Measurements from ENCODE around the gene CLDN6. TPM values are rescaled to one million over a fixed set of nuclear protein-coding genes. Genes with fewer than 3 reads are reported as not detected.

Gene CLDN6
- total RNA-seq, 1 donor from 2014 or later = 0.32 TPM

DNA sequence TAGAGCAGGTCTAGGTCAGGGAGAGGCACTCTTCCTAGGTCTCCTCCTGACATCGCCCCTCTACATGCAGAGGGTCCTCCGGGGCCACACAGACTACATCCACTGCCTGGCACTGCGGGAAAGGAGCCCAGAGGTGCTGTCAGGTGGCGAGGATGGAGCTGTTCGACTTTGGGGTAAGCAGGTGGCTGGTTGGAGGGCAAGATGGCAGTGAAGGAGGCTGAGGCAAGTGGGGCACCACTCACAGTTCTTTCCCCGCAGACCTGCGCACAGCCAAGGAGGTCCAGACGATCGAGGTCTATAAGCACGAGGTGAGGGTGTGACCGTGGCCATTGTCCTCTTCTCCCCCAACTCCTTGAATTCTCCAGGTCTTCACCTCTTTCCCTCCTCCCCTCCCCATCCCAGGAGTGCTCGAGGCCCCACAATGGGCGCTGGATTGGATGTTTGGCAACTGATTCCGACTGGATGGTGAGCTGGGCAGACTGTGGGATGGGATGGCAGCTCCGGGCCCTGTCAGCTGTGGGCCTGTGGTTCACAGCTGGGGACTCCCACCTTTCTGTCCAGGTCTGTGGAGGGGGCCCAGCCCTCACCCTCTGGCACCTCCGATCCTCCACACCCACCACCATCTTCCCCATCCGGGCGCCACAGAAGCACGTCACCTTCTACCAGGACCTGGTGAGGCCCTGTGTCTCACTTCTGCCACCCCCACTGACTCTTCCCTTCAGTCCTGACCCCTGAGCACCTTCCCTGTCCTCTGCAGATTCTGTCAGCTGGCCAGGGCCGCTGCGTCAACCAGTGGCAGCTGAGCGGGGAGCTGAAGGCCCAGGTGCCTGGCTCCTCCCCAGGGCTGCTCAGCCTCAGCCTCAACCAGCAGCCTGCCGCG is 8.9 kb upstream of the CLDN6 start:
- H3K4me3 Mint-ChIP-seq (ENCODE audit: unreplicated experiment) = no peak overlapping the region
- peaks cover 2% of the 10 kb centered on the region for H3K36me3 Mint-ChIP-seq (ENCODE audit: unreplicated experiment)

GRCh38 chr16:3026003-3026378 is 8.0 kb upstream of the CLDN6 start:
- H3K36me3 Mint-ChIP-seq (ENCODE audit: unreplicated experiment) = peaks cover 2% of the 10 kb centered on the region
- H3K4me1 Mint-ChIP-seq (ENCODE audit: unreplicated experiment) = peaks cover 27% of the 10 kb centered on the region
- H3K27me3 Mint-ChIP-seq (ENCODE audit: unreplicated experiment) = no peaks in the 10 kb centered on the region
- H3K27ac Mint-ChIP-seq (ENCODE audit: unreplicated experiment) = no peak overlapping the region
- no peak for TF ChIP-seq CTCF (IDR thresholded peaks at IDR 0.05)
- no peaks in the 10 kb centered on the region for H3K9me3 Mint-ChIP-seq (ENCODE audit: unreplicated experiment)
- H3K4me3 Mint-ChIP-seq (ENCODE audit: unreplicated experiment) = no peak overlapping the region
- no peak for DNase-seq (ENCODE audit: extremely low spot score, unreplicated experiment)

More for the DNA sequence above, 8.9 kb upstream of the CLDN6 start:
- Mint-ChIP-seq H3K4me1 (ENCODE audit: unreplicated experiment) (peaks cover 19% of the 10 kb centered on the region), H3K27ac (ENCODE audit: unreplicated experiment) (no peak overlapping the region), H3K9me3 (ENCODE audit: unreplicated experiment) (no peaks in the 10 kb centered on the region), H3K27me3 (ENCODE audit: unreplicated experiment) (no peaks in the 10 kb centered on the region)
- no peak for DNase-seq (ENCODE audit: extremely low spot score, unreplicated experiment)
- no peak for TF ChIP-seq CTCF (IDR thresholded peaks at IDR 0.05)

- no peak overlapping the region for H3K27ac Mint-ChIP-seq (ENCODE audit: unreplicated experiment)
- H3K4me3 Mint-ChIP-seq (ENCODE audit: unreplicated experiment) = peak overlapping the region; percentile 86
- no peaks in the 10 kb centered on the region for H3K27me3 Mint-ChIP-seq (ENCODE audit: unreplicated experiment)
- DNase-seq (ENCODE audit: extremely low spot score, unreplicated experiment) = no peak
- TF ChIP-seq CTCF (IDR thresholded peaks at IDR 0.05) = no peak
- H3K9me3 Mint-ChIP-seq (ENCODE audit: unreplicated experiment) = no peaks in the 10 kb centered on the region
- peaks cover 27% of the 10 kb centered on the region for H3K4me1 Mint-ChIP-seq (ENCODE audit: unreplicated experiment)
- peaks cover 2% of the 10 kb centered on the region for H3K36me3 Mint-ChIP-seq (ENCODE audit: unreplicated experiment)
These were observed 7.3 kb upstream of the CLDN6 start for GRCh38 chr16:3025032-3026002.

DNA sequence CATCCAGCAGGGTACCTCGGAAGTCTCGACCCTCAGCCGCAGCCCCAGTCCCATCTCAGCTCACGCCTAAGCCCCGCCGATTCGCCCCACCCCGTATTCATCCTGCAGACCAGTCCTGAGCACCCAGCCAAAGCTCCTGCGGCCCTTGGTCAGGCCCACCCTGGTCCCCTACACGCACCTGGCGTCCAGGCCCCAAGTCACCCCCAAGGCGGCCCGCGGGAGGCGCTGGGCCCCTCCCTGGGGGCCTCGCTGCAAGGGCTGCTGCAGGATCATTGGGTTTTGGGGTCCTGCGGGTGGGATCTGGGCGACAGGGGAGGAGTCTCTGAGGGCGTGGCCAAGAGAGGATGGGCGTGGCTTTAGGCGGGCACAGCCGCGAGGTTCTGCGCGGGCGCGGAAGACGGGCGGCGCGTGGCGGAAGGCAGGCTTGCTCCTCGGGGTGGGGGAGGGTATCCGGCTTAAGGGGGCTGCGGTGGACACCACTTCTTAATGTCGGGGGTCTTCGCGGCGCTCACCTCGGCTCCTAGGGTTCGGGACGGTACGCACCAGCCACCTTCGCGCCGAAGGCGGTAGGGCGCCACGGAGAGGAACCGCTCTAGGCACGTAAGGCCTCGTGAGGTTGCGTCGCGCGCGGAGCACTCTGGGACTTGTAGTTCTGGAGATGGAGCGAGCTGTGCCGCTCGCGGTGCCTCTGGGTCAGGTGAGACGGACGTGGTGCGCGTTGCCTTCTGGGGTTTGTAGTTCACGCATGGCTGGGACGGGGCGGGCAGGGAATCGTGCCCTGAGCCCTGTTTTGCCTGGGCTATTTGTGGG is 5.9 kb upstream of the CLDN6 start, which contains the start of the genes HCFC1R1 and THOC6:
Gene HCFC1R1 (minus strand): TSS at position 274 of the 810 bp plus-strand sequence. CDS start 1 bp downstream, at position 273.
Gene THOC6 (plus strand): TSS at position 367 of the 810 bp plus-strand sequence. CDS start 292 bp downstream, at position 659.
- Mint-ChIP-seq H3K36me3 (ENCODE audit: unreplicated experiment) (peaks cover 2% of the 10 kb centered on the region), H3K4me3 (ENCODE audit: unreplicated experiment) (peak within 1 kb of the TSS; percentile 86), H3K9me3 (ENCODE audit: unreplicated experiment) (no peaks in the 10 kb centered on the region), H3K27me3 (ENCODE audit: unreplicated experiment) (peaks cover 2% of the 10 kb centered on the region), H3K27ac (ENCODE audit: unreplicated experiment) (peak within 1 kb of the TSS; percentile 96), H3K4me1 (ENCODE audit: unreplicated experiment) (peaks cover 33% of the 10 kb centered on the region)
- peak; percentile 97 for DNase-seq (ENCODE audit: extremely low spot score, unreplicated experiment)
- no peak for TF ChIP-seq CTCF (IDR thresholded peaks at IDR 0.05)

Measured in osteocyte (in vitro differentiated cells).